ENCODE results near the gene GRM8. TPM values are rescaled to one million over a fixed set of nuclear protein-coding genes. Genes with fewer than 3 reads are reported as not detected.

The GRM8 gene
- total and polyA plus RNA-seq, 9 of the 15 experiments (the other 6 are each of a cell fraction or from before 2014, with no cell fraction given) = 0.13 TPM; not detected in 7

DNA sequence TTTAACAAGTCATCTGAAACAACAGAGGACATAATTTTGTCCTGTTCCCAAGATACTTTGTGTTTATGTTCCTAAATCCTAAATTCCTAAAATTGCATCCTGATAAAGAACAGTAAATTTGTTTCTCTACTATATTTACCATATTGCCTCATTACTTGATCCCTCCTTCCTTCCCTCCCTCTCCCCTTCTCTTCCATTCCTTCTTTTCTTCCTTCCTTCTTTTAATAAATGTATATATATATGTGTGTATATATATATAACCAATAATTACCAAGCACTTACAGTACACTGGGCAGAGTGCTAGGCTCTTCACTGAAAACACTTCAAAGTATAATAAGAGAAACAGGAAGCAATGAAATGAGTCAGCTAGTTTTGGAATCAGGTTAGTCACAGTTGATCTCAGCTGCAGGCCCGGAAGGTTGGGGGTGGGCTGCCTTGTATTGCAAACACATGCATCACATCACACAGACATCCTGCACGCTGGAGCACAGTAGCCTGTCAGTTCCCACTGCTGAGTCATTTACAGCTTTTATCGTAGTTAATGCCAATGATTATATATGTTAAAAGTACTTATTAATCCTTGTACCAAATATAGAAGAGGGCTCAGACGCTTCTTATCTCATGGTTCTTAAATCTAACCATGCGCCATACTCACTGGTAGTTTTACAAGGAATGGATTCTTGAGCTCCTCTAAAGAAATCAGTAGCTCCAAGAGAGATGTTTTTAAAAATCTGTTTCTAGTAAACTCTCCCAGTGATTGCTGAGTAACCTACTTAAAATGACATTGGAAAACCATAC lies 551.7 kb downstream of the GRM8 start (continued):
- TF ChIP-seq ZNF695 (CRISPR knock-in tag; IDR thresholded peaks at IDR 0.05) (no peak), RBM17 (IDR thresholded peaks at IDR 0.05; ENCODE audit: borderline replicate concordance, low read depth, low read length) (no peak), DACH1 (IDR thresholded peaks at IDR 0.05; ENCODE audit: partially characterized antibody) (peak; percentile 95), ZNF175 (CRISPR knock-in tag; IDR thresholded peaks at IDR 0.05; ENCODE audit: low read depth) (no peak), EWSR1 (IDR thresholded peaks at IDR 0.05; ENCODE audit: borderline replicate concordance, low read depth, partially characterized antibody) (no peak), NFXL1 (CRISPR knock-in tag; IDR thresholded peaks at IDR 0.05) (no peak), STAG1 (CRISPR knock-in tag; IDR thresholded peaks at IDR 0.05; ENCODE audit: borderline replicate concordance) (no peak), ZNF146 (CRISPR knock-in tag; IDR thresholded peaks at IDR 0.05; ENCODE audit: unreplicated experiment) (no peak), CBFA2T2 (conservative IDR thresholded peaks at IDR 0.05) (peak; percentile 68), RAD21 (CRISPR knock-in tag; conservative IDR thresholded peaks at IDR 0.05 in 1 of 2, IDR thresholded peaks at IDR 0.05 in 1 of 2) (peak in 1 of 2 experiments; percentile 29; a peak in 2 of 4 replicates), SPI1 (IDR thresholded peaks at IDR 0.05; ENCODE audit: borderline replicate concordance, low read depth, low read length) (no peak), BRF1 (IDR thresholded peaks at IDR 0.05; ENCODE audit: borderline replicate concordance, extremely low read depth, insufficient read length) (no peak), E2F5 (CRISPR knock-in tag; IDR thresholded peaks at IDR 0.05) (no peak), SMARCE1 (IDR thresholded peaks at IDR 0.05) (peak; percentile 93), DIDO1 (tag; IDR thresholded peaks at IDR 0.05; ENCODE audit: low read depth) (no peak), TFAM (CRISPR knock-in tag; conservative IDR thresholded peaks at IDR 0.05) (no peak), ZFP36 (IDR thresholded peaks at IDR 0.05; ENCODE audit: low read depth, low read length, partially characterized antibody) (no peak), NFYB (IDR thresholded peaks at IDR 0.05; ENCODE audit: extremely low read depth, insufficient read length) (no peak)
- TF ChIP-seq, protein P1, sequence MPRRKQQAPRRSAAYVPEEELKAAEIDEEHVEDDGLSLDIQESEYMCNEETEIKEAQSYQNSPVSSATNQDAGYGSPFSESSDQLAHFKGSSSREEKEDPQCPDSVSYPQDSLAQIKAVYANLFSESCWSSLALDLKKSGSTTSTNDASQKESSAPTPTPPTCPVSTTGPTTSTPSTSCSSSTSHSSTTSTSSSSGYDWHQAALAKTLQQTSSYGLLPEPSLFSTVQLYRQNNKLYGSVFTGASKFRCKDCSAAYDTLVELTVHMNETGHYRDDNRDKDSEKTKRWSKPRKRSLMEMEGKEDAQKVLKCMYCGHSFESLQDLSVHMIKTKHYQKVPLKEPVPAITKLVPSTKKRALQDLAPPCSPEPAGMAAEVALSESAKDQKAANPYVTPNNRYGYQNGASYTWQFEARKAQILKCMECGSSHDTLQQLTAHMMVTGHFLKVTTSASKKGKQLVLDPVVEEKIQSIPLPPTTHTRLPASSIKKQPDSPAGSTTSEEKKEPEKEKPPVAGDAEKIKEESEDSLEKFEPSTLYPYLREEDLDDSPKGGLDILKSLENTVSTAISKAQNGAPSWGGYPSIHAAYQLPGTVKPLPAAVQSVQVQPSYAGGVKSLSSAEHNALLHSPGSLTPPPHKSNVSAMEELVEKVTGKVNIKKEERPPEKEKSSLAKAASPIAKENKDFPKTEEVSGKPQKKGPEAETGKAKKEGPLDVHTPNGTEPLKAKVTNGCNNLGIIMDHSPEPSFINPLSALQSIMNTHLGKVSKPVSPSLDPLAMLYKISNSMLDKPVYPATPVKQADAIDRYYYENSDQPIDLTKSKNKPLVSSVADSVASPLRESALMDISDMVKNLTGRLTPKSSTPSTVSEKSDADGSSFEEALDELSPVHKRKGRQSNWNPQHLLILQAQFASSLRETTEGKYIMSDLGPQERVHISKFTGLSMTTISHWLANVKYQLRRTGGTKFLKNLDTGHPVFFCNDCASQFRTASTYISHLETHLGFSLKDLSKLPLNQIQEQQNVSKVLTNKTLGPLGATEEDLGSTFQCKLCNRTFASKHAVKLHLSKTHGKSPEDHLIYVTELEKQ (CRISPR knock-in tag; IDR thresholded peaks at IDR 0.05) = no peak

Data from K562 (cell line).